ENCODE results near the gene DNAI4.
"Not testable (repeated sequence)": the region's sequence is repeated elsewhere in the genome, so short reads cannot be mapped to it uniquely, and the experiment has no call there.

Gene DNAI4

DNA sequence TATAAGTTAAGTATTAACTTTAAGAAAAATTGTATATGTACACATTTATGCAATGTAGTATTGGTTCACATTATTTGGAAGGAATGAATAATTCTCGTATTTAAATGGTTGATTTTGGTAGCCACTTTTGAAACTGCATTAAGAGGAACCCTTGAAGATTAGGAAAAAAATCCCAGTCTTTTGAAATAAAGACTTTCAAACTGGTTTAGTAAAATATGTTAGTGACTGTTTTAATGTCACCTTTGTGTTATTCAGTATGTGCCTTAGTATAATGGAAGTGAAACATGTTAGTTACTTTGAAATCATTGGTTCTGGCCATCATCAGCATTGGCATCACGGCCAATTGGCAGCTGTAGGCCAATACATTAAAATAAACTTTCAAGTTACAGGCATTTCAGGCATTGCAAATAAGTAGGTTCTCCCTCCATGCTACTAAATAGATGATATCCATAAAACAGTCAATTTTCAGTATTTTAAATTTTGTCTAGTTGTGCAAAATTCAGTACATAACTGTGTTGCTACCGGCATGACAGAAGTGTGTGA, 4.6 kb upstream of the DNAI4 start:
- no peak for DNase-seq (ENCODE audit: low read depth)

DNA sequence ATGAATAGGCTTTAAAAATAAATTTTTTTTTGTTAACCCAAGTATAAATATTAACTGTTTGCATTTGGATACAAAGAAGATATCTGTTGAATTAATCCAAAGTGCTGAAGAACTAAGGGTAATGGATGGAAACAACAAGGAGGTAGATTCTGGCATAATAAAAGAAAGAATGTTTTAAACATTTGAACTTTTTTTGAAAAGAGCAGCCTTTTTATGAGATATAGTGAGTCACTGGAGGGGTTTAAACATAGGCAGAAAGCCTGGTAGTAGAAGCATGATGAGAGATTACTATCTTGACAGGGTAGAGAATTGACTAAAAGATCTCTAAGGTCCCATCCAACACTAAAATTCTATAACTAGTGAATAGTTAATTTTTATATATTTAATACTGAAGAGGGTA, 2.9 kb upstream of the DNAI4 start:
- DNase-seq (ENCODE audit: low read depth), result no peak

- no peak for DNase-seq (ENCODE audit: low read depth)
Observed at GRCh38 chr1:66925944-66926343, 1.3 kb upstream of the DNAI4 start.

DNA sequence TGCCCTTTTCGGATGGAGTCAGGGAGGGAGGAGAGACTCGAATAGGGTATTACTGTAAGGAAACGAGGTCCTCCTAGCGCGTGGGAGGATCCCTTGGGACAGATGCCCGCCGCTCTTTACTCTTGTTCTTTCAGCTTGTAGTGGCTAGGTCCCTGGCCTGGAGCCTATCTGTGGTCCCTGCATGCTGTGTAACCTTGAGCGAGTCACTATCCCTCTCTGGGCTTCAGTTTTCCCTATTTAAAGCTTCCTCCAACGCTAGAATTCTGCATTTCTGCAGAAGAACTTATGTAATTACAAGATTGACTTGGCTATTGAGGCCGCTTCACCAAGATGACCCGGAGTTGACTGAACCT, 878 bp upstream of the DNAI4 start:
- DNase-seq (ENCODE audit: low read depth), result no peak

- no peak for DNase-seq (ENCODE audit: low read depth)
Observed at GRCh38 chr1:66920543-66920942, 4.1 kb downstream of the DNAI4 start.

DNA sequence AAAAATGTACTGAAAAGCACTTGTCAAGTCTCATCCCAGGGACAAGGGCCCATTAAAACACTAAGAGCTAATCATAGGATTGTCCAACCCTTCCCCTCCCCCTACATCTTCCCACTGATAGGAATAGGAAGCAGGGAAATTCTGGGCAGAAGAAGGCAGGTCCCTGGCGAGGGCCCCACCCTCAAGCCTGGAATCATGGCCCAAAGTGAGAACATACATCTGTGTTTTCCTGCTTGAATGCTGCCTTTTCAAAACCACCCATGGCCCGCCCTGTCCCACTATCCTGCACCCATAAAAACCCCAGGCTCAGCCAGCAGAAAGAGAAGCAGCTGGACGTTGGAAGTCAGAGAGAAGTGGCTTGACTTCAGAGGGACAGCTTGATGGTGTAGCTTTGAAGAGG, 4.8 kb downstream of the DNAI4 start:
- no peak for DNase-seq (ENCODE audit: low read depth)

- no peak for DNase-seq (ENCODE audit: low read depth)
Observed at GRCh38 chr1:66919063-66919462, 5.6 kb downstream of the DNAI4 start.

GRCh38 chr1:66917476-66917875, 7.2 kb downstream of the DNAI4 start:
- no peak for DNase-seq (ENCODE audit: low read depth)

DNA sequence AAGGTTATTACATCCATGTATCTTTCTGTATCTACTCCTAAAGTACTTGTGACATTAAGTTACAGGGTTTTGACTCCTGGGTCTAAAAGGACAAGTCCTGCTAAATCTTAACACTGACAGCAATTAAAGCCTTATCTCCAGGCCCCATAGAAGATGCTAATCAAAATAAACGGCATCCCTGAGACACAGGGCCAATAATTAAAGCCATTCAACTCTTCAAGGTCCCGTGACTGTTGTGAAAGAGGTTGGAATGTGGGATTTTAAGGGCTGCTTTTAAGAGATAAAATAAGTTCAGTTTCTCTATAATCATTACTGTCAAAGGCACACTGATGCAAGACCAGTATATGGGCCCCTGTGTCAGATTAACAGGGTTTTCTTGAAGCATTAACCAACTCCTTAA, 8.3 kb downstream of the DNAI4 start:
- DNase-seq (ENCODE audit: low read depth), result no peak

- DNase-seq (ENCODE audit: low read depth), result not testable (repeated sequence)
Observed at GRCh38 chr1:66915203-66915602, 9.5 kb downstream of the DNAI4 start.

- no peak for DNase-seq (ENCODE audit: low read depth)
Observed at GRCh38 chr1:66893712-66894111, 30.9 kb downstream of the DNAI4 start.

GRCh38 chr1:66890621-66891020, 34.0 kb downstream of the DNAI4 start:
- no peak for DNase-seq (ENCODE audit: low read depth)

DNA sequence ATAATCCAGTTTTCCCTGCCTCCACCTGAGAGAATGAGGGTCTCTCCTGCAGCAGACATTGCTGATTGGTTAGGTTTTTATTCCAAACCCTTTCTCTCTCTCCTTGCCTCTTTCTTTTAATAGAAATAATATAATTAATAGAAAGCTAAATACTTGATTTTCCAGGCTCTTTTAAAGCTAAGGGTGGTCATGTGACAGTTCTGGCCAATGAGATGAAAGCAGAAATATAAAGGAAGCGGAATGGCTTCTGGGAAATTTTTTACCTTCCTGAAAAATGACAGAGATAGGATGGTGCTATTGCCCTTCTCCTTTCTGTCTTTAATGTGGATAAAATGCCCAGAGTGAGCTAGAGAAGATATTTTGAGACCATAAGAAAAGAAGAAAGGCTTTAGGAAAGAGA, 35.6 kb downstream of the DNAI4 start:
- no peak for DNase-seq (ENCODE audit: low read depth)

DNA sequence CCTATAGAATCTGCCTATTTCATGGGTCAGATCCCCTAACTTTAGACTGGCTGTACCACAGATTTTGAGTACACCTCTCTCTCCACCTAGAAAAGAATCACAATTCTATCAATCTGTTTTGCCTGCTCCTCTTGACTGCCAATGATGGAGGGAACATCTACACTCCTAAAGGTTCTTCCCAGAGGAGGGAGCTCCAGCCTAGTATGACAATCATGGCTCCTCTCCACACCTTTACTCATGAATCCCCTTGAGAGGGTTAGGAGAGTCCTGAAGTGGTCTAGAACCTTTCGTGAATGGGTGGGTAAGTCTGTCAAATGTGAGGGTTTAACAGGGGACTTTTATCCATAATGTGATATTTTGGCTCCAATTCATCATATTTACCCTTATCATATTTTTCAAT, 48.0 kb downstream of the DNAI4 start:
- no peak for DNase-seq (ENCODE audit: low read depth)

GRCh38 chr1:66873111-66873510, 51.5 kb downstream of the DNAI4 start:
- no peak for DNase-seq (ENCODE audit: low read depth)

DNA sequence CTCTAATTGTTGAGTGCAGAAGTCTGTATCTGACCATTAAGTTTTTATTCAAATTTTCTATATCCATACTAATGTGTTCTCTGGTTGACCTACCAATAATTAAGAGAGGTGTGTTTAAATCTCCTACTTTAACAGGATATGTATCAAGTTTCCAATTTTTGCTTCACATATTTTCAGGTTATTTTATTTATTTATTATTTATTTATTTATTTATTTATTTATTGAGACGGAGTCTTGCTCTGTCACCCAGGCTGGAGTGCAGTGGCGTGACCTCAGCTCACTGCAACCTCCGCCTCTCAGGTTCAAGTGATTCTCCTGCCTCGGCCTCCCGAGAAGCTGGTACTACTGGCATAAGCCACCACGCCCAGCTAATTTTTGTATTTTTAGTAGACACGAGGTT, 52.6 kb downstream of the DNAI4 start:
- not testable (repeated sequence) for DNase-seq (ENCODE audit: low read depth)

GRCh38 chr1:66867501-66867900, 57.2 kb downstream of the DNAI4 start:
- no peak for DNase-seq (ENCODE audit: low read depth)

- DNase-seq (ENCODE audit: low read depth), result no peak
Observed at GRCh38 chr1:66860529-66860928, 64.1 kb downstream of the DNAI4 start.

- no peak for DNase-seq (ENCODE audit: low read depth)
Observed at GRCh38 chr1:66853379-66853778, 71.3 kb downstream of the DNAI4 start.

DNA sequence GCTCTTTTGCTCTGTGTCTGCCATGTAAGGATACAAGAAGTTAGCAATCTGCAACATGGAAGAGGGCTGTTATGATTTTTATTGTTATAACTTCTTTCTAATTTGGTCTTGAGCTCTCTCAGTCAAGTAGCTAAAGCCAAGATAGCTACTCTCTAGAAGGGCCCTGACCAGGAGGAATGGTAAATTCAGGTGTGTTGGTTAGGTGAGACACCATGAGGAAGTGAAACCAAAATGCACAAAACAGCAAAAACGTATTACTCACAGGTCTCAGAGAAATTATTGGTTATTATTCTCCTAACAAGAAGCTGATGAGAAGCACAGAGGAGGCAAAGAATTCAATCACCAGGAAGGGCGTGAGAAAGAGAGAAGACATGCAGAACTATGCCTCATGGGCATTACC, 71.8 kb downstream of the DNAI4 start:
- DNase-seq (ENCODE audit: low read depth), result no peak

DNA sequence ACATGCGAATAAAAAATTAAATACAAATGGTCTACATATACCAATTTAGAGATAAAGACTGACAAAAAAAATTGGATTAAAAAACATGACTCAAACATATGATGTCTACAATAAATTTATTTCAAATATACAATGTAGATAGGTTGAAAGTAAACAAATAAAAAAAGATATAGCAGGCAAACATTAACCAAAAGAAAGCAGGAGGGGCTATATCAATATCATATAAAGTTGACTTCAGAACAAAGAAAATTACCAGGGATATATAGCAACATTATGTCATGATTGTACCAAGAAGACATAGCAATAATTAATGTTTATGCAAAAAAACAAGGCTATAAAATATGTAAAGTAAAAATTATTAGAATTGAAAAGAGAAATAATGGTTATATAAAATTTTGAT, 73.7 kb downstream of the DNAI4 start:
- no peak for DNase-seq (ENCODE audit: low read depth)

DNA sequence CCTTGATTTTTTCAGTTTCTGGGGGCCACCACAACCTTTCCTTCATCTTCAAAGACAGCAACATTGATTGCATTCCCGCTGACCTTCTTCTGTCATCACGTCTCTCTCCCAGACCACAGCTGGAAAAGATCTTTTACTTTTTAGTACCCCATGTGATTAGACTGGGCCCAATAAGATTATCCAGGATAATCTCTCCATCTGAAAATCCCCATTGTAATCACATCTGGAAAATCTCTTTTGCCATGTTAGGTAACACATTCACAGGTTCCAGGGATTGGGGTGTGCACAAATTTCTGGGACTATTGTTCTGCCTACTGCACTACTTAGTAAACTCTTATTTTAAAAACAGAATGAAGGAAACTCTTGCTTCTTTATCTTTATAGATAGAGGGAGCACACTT, 76.5 kb downstream of the DNAI4 start:
- DNase-seq (ENCODE audit: low read depth), result no peak

GRCh38 chr1:66840929-66841328, 83.7 kb downstream of the DNAI4 start:
- no peak for DNase-seq (ENCODE audit: low read depth)

DNA sequence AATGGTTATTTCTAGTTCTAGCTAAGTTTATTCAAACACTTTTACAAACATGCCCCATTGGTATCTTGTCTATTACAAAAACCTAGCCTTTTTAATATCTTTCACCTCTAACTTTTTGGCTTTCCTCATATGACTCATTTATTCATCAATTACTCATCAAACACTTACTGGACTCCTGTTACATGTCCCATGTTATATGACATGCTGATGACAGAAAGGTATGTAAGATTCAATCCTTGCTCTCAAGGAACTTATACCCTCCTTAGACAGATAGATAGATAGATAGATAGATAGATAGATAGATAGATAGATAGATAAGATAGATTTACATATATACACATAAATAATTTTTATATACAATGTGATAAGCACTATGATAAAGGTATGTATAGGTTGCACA, 89.7 kb downstream of the DNAI4 start:
- DNase-seq (ENCODE audit: low read depth), result no peak

- DNase-seq (ENCODE audit: low read depth), result no peak
Observed at GRCh38 chr1:66833112-66833511, 91.5 kb downstream of the DNAI4 start.
